ENCODE data around the gene PRR33.
"Not testable (repeated sequence)": the region's sequence is repeated elsewhere in the genome, so short reads cannot be mapped to it uniquely, and the experiment has no call there.

Gene PRR33

GRCh38 chr11:1891831-1892115 is at the start of gene PRR33:
Gene PRR33 (minus strand): TSS chr11:1891895. CDS start chr11:1890584, 1,311 bp downstream.
- no peak for DNase-seq (ENCODE audit: low read depth in 4 of 4, low spot score in 1 of 4)

DNA sequence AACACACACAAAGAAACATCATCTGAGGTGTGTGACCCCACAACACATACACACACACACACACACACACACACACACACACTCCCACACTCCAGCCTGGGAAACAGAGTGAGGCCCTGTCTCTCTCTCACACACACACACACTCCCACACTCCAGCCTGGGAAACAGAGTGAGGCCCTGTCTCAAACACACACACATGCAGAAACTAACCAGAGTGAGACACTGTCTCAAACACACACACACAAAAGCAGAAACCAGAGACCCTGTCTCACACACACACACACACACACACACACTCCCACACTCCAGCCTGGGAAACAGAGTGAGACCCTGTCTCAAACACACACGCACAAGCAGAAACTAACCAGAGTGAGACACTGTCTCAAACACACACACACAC is 48.1 kb upstream of the PRR33 start:
- not testable (repeated sequence) for DNase-seq (ENCODE audit: low read depth in 4 of 4, low spot score in 1 of 4)

GRCh38 chr11:1939006-1939625 is 47.4 kb upstream of the PRR33 start:
- no peak for DNase-seq (ENCODE audit: low read depth in 4 of 4, low spot score in 1 of 4)

DNA sequence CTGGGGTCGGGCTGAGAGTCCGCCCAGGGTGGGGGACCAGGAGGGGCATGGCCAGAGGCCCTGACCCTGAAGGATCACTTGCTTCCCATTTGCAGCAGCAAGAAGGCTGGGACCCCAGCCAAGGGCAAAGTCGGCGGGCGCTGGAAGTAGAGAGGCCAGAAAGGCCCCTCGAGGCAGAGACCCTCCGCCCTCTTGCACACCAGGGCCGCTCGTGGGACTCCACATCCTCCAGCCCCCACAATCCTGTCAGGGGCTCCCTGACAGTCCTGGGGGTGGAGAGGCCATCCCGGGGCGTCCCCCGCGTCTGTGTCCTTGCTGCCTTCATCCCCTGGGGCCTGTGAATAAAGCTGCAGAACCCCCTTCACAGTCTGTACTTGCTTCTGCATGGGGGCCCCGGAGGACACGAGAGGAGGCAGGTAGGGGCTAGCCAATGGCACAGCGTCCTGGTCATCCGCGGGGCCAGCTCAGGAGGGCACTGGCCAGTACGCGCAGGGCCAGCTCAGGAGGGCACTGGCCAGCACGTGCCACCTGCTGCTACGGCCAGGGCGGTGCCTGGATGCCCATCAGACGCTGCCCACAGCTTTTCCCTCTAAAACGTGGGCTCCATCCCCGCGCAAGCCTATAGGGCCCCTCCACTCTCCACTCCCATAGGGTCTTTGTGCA is 46.8 kb upstream of the PRR33 start:
- no peak for DNase-seq (ENCODE audit: low read depth in 4 of 4, low spot score in 1 of 4)

- no peak for DNase-seq (ENCODE audit: low read depth in 4 of 4, low spot score in 1 of 4)
Measured at GRCh38 chr11:1937616-1938342, 46.1 kb upstream of the PRR33 start.

GRCh38 chr11:1936781-1937615 is 45.3 kb upstream of the PRR33 start:
- no peak for DNase-seq (ENCODE audit: low read depth in 4 of 4, low spot score in 1 of 4)

GRCh38 chr11:1936072-1936780 is 44.5 kb upstream of the PRR33 start:
- no peak for DNase-seq (ENCODE audit: low read depth in 4 of 4, low spot score in 1 of 4)

GRCh38 chr11:1935156-1936071 is 43.7 kb upstream of the PRR33 start:
- DNase-seq (ENCODE audit: low read depth in 4 of 4, low spot score in 1 of 4), result no peak

GRCh38 chr11:1934335-1935155 is 42.9 kb upstream of the PRR33 start:
- DNase-seq (ENCODE audit: low read depth in 4 of 4, low spot score in 1 of 4), result no peak

DNA sequence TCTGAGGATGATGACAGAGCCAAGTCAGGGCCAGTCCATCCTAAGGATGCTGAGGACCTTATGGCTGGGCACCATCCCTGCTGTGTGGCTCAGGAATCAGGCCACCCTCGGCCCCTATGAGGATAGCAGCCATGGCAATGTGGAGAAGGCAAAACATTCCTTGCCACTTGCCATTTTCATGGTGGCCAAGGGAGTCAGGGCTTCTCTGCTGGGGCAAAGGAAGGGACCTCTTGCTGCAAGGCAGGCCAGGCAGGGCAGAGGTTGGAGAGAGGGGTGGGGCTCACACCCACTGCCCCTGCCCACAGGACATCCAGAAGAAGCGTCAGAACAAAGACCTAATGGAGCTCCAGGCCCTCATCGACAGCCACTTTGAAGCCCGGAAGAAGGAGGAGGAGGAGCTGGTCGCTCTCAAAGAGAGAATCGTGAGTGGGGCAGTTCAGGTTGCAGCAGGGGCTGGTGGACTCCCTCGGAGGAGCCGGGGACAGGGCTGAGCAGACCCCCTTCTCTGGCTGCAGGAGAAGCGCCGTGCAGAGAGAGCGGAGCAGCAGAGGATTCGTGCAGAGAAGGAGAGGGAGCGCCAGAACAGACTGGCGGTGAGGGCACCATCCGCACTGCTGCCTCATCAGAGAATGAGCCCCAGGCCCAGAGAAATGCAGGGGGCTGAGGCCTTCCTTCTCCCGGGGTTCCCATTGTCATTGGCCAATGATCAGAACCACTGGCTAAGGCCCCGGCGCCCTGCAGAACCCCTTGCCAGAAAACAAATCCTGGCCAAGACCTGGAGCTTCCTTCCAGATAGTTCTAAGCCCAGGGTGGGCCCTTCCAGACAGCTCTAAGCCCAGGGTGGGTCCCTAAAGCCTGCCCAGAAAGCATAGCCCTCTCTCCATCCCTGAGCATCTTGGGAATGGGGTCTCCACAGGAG is 42.0 kb upstream of the PRR33 start:
- DNase-seq (ENCODE audit: low read depth in 4 of 4, low spot score in 1 of 4), result no peak

DNA sequence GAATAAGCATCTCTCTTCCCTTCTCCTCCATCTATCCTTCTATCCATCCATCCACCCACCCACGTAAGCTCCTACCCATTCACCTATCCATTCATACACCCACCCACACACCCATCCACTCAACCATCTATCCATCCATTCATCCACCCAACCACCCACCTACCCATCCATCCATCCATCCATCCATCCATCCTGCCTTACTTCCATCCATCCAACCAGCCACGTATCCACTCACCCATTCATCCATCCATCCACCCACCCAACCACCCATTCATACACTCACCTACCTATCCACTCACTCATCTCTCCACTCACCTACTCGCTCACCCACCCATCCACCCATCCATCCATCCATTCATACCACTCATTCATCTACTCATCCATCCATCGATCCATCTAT is 41.0 kb upstream of the PRR33 start:
- DNase-seq (ENCODE audit: low read depth in 4 of 4, low spot score in 1 of 4), result no peak

DNA sequence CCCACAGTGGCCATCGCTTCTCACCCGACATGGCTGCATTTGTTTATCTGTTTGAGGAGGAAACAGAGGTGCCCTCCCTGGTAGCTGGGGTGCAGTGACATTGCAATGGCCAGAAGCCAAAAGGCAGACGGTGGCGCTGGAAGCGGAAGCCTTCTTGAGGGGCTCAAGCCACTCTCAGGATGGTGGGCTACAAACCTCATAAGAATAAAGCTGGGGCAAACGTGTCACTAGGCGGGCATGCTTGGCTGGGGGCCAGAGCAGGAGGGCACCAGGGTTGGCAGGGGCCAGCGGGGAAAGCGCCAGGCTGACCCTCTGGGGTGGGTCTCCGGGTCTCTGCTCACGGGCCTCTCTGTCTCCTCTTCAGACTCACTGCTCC is 40.4 kb upstream of the PRR33 start:
- no peak for DNase-seq (ENCODE audit: low read depth in 4 of 4, low spot score in 1 of 4)

DNA sequence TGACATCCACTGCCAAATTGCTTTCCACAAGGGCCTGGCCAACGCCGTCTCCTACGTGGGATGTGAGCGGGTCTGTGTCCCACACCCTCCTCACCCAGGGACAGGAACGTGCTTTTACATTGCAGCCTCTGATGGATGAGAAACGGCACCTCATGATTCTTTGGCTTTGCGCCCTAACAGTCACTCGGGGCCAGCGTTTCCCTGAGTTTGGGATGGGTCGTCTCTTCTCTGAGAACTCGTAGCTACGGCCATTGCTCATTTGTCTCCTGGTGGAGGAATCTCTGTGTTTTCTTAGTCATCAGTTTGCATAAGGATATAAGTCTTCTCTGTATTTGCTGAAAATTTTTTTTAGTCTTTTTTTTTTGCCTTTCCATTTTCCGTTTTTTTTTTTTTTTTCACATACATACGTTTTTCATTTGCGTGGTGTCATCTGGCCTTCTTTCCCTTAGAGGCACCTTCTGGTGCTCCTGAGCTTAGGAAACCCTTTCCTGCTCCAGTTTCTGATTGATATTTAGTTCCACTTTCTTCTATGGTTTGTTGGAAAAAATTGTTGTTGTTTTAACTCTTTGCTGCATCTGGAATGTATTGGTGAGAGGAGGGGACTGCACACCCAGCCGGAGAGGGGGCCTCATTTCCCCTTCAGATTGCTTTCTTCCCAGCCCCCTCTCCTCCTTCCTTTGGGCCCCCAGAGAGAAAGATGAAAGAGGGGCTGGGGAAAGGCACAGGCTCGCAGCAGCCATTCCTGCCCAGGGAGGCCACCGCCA is 39.8 kb upstream of the PRR33 start:
- DNase-seq (ENCODE audit: low read depth in 4 of 4, low spot score in 1 of 4), result no peak

GRCh38 chr11:1930462-1930830 is 38.8 kb upstream of the PRR33 start:
- no peak for DNase-seq (ENCODE audit: low read depth in 4 of 4, low spot score in 1 of 4)

DNA sequence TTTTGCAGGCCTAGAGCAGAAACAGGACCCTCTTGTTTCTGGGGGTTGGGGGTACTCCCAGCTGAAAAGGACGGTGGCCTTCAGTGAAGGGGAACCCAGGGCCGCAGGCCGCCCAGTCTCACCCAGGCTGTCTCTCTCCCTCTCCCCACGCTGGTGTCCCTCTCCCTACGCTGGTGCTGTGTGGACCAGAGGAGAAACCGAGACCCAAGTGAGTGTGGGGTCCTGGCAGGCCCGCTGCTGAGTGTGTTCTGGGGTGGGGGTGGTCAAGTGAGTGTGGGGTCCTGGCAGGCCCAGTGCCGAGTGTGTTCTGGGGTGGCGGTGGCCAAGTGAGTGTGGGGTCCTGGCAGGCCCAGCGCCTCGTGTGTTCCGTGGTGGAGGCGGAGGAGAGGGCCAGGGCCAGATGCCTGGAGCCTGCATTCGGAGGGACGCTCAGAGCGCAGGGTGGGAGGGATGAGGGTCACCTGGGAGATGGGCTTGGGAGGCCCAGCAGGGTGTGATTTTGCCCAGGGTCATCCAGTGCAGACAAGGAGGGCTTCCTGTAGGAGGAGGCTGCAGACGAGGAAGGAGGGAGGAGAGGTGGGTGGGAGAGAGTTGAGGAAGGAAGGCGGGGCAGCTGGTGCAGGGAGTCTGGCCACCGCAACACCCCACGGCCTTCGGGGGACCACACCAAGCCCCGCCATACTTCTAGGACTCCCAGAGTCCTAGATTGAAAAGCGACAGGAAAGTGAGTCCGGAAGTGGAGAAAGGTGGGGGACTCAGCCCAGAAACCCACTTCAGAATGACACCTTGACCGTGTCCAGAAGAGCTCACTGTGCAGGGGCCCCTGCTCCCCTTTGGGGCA is 38.1 kb upstream of the PRR33 start:
- no peak for DNase-seq (ENCODE audit: low read depth in 4 of 4, low spot score in 1 of 4)

GRCh38 chr11:1928891-1929541 is 37.3 kb upstream of the PRR33 start:
- no peak for DNase-seq (ENCODE audit: low read depth in 4 of 4, low spot score in 1 of 4)
